Activated naive CD4-positive, alpha-beta T cell treated with anti-CD3 and anti-CD28 coated beads, Interleukin-2, amount 50 U/mL, for 72 hours (primary cell): ENCODE data around the gene CCDC152. TPM values are rescaled to one million over a fixed set of nuclear protein-coding genes. Genes with fewer than 3 reads are reported as not detected.
"Not testable (repeated sequence)": the region's sequence is repeated elsewhere in the genome, so short reads cannot be mapped to it uniquely, and the experiment has no call there.

Experiments
- ATAC-seq, 2 donors: fragments of 150-1000 bp; cut with Tn5 transposase; 2 replicates each; pipeline ENCODE4 v1.10.0; 2021; ENCODE audit warnings: mild to moderate bottlenecking in 2 of 2, moderate library complexity in 2 of 2
- DNase-seq, 2 donors: peaks; one replicate each; pipeline ENCODE4 v3.0.0; 2021 to 2022; ENCODE audit warnings: low spot score in 2 of 2
- H3K27ac Mint-ChIP-seq, 2 donors: one replicate each; pipeline ENCODE4 v1.8.0; 2022; ENCODE audit warnings: mild to moderate bottlenecking in 2 of 2, mixed read lengths in 2 of 2
- H3K36me3 Mint-ChIP-seq, 2 donors: one replicate each; pipeline ENCODE4 v1.8.0; 2022; ENCODE audit warnings: mixed read lengths in 2 of 2
- H3K9me3 Mint-ChIP-seq, 2 donors: one replicate each; pipeline ENCODE4 v1.8.0; 2022; ENCODE audit warnings: mixed read lengths in 2 of 2
- total RNA-seq, 2 donors: library from RNA; stranded (reverse); gene quantifications; one replicate each; pipeline ENCODE4 v1.2.3, GENCODE V29; 2022

Gene CCDC152
- total RNA-seq, 2 donors from 2014 or later = 1.3 to 9.0 TPM

DNA sequence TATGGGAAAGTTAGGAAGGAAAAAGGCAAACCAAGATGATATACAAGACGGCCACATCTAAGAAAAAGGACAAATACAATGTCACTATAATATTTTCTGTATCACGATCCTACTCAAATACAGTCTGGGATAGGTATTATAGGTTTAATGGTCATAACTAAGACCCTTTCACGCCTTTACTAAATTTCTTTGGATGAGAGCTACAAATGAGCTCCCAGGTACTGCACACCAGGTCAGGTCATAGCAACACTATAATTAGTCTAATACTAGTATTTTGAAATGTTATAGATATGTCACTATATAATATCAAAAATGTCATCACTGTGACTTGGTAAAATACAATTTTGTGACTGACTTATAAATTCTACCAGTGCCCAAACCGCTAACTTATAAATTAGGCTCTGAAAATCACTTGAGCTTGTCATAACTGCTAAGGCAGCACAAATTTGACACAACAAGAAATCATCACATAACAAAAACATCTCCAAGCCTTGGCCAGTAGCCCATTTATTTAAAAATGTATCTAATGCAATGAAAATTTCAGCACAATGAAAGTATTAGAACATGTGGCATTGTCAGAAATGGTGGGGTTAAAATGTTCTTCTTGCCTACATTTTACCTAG, 48.2 kb downstream of the CCDC152 start:
- no peaks in the 10 kb centered on the region for H3K9me3 Mint-ChIP-seq
- no peak overlapping the region for H3K27ac Mint-ChIP-seq
- H3K36me3 Mint-ChIP-seq = no peaks in the 10 kb centered on the region
- ATAC-seq (no peak), DNase-seq (no peak)

DNA sequence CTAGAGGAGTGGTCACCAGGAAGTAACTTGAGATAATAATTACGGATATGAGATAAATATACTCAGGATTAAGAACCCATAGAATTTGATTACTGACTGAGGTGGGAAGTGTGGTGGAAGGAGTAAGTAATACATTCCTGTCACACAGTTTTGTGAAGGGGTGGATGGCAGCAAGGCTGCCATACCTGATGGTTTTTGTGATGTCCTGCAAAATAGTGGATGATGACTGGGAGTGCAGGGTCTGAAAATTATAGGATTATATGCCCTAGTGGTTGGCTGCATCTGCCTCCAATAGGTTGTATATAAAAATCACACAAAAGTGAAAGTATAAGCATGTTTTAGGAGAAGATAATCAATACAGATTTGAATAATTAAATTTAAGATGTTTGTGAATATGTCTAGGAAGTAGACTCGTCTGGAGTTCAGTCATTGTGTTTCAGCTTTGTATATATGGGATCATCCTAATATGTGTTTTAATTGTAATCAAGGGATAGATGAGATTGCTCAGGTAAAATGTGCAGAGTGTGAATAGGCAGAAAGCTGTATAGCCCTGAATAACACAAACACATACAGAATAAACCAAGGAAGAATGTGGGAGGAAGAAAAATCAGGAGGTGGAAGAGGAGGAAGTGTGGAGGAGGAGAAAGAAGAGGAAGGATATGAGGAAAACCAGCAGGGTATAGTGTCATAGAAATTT, 49.5 kb downstream of the CCDC152 start:
- H3K27ac Mint-ChIP-seq = no peak overlapping the region
- H3K9me3 Mint-ChIP-seq = no peaks in the 10 kb centered on the region
- DNase-seq (no peak), ATAC-seq (no peak)
- no peaks in the 10 kb centered on the region for H3K36me3 Mint-ChIP-seq

DNA sequence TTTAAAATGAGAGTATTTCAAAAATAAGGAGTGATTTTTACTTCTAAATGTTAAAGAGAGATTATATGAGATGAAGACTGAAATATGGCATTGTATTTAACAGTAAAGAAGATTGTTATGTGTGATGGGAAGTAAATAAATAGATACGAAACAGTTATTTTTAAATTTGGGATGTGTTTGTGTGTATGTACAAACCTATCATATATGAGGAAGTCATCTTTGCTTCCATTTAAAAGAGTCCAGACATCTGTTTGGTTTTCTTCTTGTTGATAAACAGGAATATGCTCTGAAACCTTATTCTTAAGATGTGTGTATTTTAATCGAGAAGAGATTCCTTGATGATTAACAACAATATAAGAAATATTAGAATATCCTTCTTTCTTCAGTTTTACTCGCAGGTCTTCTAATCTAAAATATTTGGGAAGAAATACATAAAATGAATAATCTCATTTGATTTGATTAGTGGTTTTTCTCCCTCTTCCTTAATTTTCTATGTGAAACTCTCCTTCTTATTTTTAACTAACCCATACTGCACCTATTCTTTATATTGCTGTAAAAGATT, 50.2 kb downstream of the CCDC152 start:
- no peaks in the 10 kb centered on the region for H3K9me3 Mint-ChIP-seq

DNA sequence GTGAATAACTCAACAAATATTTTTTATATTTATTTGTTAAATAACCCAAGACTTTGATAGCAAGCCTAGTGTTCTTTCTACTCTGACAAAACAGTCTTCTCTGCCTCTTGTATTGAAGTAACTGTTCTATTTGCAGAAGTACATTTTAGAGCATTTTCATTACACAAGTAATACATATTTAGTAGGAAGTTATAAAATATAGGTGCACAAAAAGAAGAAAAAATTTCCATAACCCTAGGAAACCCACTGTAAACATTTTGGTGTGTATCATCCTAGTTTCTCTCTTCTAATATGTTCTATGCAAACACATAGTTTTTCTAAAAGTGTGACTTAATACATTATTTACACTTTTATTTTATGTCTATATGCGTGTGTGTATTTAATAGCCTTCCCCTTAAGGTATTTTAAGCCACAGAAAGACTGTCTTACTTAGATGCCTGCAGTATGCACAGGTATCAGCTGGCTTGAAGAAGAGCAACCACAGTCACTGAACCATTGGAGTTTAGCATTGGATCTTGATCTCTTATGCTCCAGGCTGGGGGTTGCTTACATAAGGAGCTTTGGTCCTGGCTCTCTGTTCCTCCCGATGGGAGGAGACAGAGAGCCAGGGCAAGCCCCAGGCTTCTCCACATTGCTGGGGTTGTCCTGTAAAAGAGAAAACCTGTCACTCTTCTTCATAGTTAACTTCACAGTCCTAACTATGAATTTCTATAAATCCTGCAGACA, 51.3 kb downstream of the CCDC152 start:
- H3K27ac Mint-ChIP-seq = no peak overlapping the region
- DNase-seq (no peak), ATAC-seq (no peak)
- no peaks in the 10 kb centered on the region for H3K9me3 Mint-ChIP-seq
- no peaks in the 10 kb centered on the region for H3K36me3 Mint-ChIP-seq

More for the DNA sequence above, 50.2 kb downstream of the CCDC152 start:
- ATAC-seq (no peak), DNase-seq (no peak)
- no peak overlapping the region for H3K27ac Mint-ChIP-seq
- H3K36me3 Mint-ChIP-seq = no peaks in the 10 kb centered on the region

- Mint-ChIP-seq H3K36me3 (no peaks in the 10 kb centered on the region), H3K27ac (no peak overlapping the region), H3K9me3 (no peaks in the 10 kb centered on the region)
- DNase-seq (no peak), ATAC-seq (no peak)
Observed at GRCh38 chr5:42808888-42809611, 52.4 kb downstream of the CCDC152 start.

GRCh38 chr5:42810834-42811590, 54.4 kb downstream of the CCDC152 start:
- H3K36me3 Mint-ChIP-seq = no peaks in the 10 kb centered on the region

GRCh38 chr5:42811591-42812446, 55.2 kb downstream of the CCDC152 start, which contains the start of gene SELENOP:
TSS of gene SELENOP (minus strand) at chr5:42811892. CDS start at chr5:42808353, 3,539 bp downstream.
- Mint-ChIP-seq H3K9me3 (no peaks in the 10 kb centered on the region), H3K27ac (no peak within 1 kb of the TSS), H3K36me3 (no peaks in the 10 kb centered on the region)
- DNase-seq = no peak
- ATAC-seq = no peak

More at GRCh38 chr5:42810834-42811590, 54.4 kb downstream of the CCDC152 start:
- H3K9me3 Mint-ChIP-seq = no peaks in the 10 kb centered on the region
- DNase-seq (no peak), ATAC-seq (no peak)
- H3K27ac Mint-ChIP-seq = no peak overlapping the region

DNA sequence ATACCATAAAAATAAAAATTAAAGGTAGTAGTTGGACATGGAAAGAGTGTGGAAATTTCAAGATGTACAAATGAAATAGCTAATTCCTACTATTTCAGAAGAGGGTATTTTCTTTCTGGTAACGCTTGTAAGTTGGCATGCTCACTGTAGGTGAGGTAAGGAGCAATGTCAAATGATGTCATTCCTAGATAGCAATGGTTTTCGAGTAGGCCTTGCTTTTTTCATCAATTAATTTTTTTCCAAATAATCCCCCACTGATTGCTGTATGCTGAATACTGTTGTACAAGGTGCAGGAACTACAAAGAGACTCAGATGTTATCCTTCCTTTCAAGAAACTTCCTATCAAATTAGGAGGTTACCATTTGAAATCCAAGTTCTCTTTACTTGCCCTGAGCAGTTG, 56.0 kb downstream of the CCDC152 start:
- DNase-seq (no peak), ATAC-seq (no peak)
- no peaks in the 10 kb centered on the region for H3K9me3 Mint-ChIP-seq
- no peaks in the 10 kb centered on the region for H3K36me3 Mint-ChIP-seq
- no peak overlapping the region for H3K27ac Mint-ChIP-seq

DNA sequence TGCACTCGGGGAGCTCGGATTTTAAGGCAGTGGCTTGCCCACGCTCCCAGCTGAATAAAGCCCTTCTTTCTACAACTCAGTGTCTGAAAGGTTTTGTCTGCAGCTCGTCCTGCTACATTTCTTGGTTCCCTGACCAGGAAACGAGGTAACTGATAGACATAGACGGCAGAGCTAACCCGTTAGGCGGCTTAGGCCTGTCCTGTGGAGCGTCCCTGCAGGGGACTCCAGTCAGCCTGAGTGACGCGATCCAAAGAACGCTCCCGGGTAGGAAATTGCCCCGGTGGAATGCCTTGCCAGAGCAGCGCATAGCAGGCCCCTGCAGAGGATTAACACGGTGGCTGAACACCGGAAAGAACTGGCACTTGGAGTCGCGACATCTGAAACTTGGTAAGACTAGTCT, 56.9 kb downstream of the CCDC152 start:
- no peaks in the 10 kb centered on the region for H3K9me3 Mint-ChIP-seq
- H3K36me3 Mint-ChIP-seq = no peaks in the 10 kb centered on the region
- DNase-seq (no peak), ATAC-seq (no peak)
- H3K27ac Mint-ChIP-seq = no peak overlapping the region

DNA sequence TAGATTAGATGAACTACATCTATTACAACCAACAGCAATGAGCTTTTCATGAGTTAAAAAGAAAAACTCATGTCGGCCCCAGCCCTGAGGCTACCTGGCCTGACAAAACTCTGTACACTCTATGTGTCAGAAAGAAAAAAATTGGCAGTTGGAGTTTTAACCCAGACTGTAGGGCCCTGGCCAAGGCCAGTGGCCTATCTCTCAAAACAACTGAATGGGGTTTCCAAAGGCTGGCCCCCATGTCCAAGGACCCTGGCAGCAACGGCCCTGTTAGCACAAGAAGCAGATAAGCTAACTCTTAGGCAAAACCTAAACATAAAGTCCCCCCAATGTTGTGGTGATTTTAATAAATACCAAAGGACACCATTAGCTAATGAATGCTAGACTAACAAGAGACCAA, 59.9 kb downstream of the CCDC152 start:
- H3K9me3 Mint-ChIP-seq, H3K36me3 Mint-ChIP-seq, H3K27ac Mint-ChIP-seq, DNase-seq, ATAC-seq: not testable (repeated sequence)

GRCh38 chr5:42819745-42820144, 63.1 kb downstream of the CCDC152 start:
- no peak overlapping the region for H3K27ac Mint-ChIP-seq
- no peaks in the 10 kb centered on the region for H3K9me3 Mint-ChIP-seq
- H3K36me3 Mint-ChIP-seq = no peaks in the 10 kb centered on the region
- no peak for DNase-seq
- ATAC-seq = no peak

- H3K36me3 Mint-ChIP-seq = no peaks in the 10 kb centered on the region
- H3K9me3 Mint-ChIP-seq = no peaks in the 10 kb centered on the region
- no peak for ATAC-seq
- H3K27ac Mint-ChIP-seq = no peak overlapping the region
- DNase-seq = no peak
Observed at GRCh38 chr5:42822548-42822947, 65.9 kb downstream of the CCDC152 start.

GRCh38 chr5:42824347-42824976, 67.8 kb downstream of the CCDC152 start:
- ATAC-seq = no peak
- no peaks in the 10 kb centered on the region for H3K9me3 Mint-ChIP-seq
- H3K36me3 Mint-ChIP-seq = no peaks in the 10 kb centered on the region
- H3K27ac Mint-ChIP-seq = no peak overlapping the region
- no peak for DNase-seq

DNA sequence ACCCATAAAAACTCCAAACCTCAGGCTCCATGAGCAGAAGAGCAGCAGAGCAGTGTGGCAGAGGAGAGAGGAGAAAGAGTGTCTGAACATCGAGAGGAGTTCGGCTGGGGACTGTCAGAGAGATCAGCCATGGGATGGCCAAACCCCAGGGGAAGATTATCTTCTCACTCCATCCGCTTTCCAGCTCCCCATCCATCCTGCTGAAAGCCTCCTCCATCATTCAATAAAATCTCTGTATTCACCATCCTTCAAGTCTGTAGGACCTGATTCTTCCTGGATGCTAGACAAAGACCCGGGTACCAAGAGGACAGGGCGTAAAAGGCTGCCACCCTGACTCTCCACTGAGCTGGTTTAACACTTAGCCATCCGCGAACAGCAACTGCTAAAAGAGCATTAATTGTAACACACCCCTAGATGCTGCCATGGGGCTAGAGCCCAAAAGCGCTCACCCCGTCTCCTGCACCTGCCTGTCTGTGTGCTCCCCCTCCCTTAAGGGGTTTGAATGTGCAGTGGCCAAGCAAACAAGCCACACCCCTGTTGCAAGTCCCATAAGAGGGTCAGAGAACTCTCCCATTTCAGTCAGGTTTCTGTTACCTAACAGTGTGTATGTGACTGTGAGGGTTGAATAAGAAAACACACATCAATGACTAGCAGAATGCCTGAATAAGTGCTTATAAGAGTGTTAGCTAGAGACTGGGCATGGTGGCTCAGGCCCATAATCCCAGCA, 69.0 kb downstream of the CCDC152 start:
- H3K36me3 Mint-ChIP-seq = no peaks in the 10 kb centered on the region
- H3K9me3 Mint-ChIP-seq = no peaks in the 10 kb centered on the region
- no peak overlapping the region for H3K27ac Mint-ChIP-seq
- ATAC-seq = no peak
- DNase-seq = no peak
